B cell (primary cell): ENCODE measurements around the gene CAPN11.

Experiments used
- CTCF ChIP-seq: fragments of 200-600 bp; IDR thresholded peaks from one replicate; pipeline ENCODE4 v1.8.0; 2022; ENCODE audit warnings: antibody characterized with exemption, mild to moderate bottlenecking
- EZH2 ChIP-seq: IDR thresholded peaks from 2 replicates; pipeline ENCODE4 v1.6.1; 2012; ENCODE audit warnings: borderline replicate concordance, low read depth, mild to moderate bottlenecking, moderate library complexity, low read length; ENCODE audit not compliant: insufficient read depth, poor library complexity, severe bottlenecking

GRCh38 chr6:44199883-44200282 lies 41.3 kb downstream of the CAPN11 start:
- TF ChIP-seq EZH2 (no peak), CTCF (no peak)
